NCI-H146 treated with DMSO at 0.1 percent for 48 hours (cell line): Measurements from ENCODE around the gene WDR1.

ENCODE experiments used
- DNase-seq: peaks from one replicate; lab custom pipeline; 2025; ENCODE audit not compliant: unreplicated experiment; lab: John Stamatoyannopoulos, UW

Gene WDR1

GRCh38 chr4:10101671-10102473 is 14.7 kb downstream of the WDR1 start:
- no peak for DNase-seq

GRCh38 chr4:10100734-10101216 is 15.8 kb downstream of the WDR1 start:
- no peak for DNase-seq

GRCh38 chr4:10099499-10100325 is 16.9 kb downstream of the WDR1 start:
- DNase-seq = no peak

- no peak for DNase-seq
Measured at GRCh38 chr4:10098780-10099160, 17.8 kb downstream of the WDR1 start.

- no peak for DNase-seq
Measured at GRCh38 chr4:10097906-10098779, 18.5 kb downstream of the WDR1 start.

- DNase-seq = no peak
Measured at GRCh38 chr4:10096978-10097335, 19.6 kb downstream of the WDR1 start.

GRCh38 chr4:10096201-10096977 is 20.2 kb downstream of the WDR1 start:
- no peak for DNase-seq

- DNase-seq = no peak
Measured at GRCh38 chr4:10095296-10095991, 21.2 kb downstream of the WDR1 start.

- no peak for DNase-seq
Measured at GRCh38 chr4:10094841-10095240, 21.8 kb downstream of the WDR1 start.

- DNase-seq = no peak
Measured at GRCh38 chr4:10093801-10094552, 22.6 kb downstream of the WDR1 start.

- DNase-seq = no peak
Measured at GRCh38 chr4:10093271-10093621, 23.4 kb downstream of the WDR1 start.

GRCh38 chr4:10092481-10093270 is 23.9 kb downstream of the WDR1 start:
- no peak for DNase-seq

- DNase-seq = no peak
Measured at GRCh38 chr4:10091531-10092181, 24.9 kb downstream of the WDR1 start.

GRCh38 chr4:10090467-10091250 is 25.9 kb downstream of the WDR1 start:
- DNase-seq = no peak

GRCh38 chr4:10089346-10089745 is 27.3 kb downstream of the WDR1 start:
- no peak for DNase-seq

- DNase-seq = no peak
Measured at GRCh38 chr4:10088135-10089010, 28.2 kb downstream of the WDR1 start.
